ENCODE results near the gene PRMT1. TPM values are rescaled to one million over a fixed set of nuclear protein-coding genes. Genes with fewer than 3 reads are reported as not detected.

The PRMT1 gene
- total RNA-seq, 1 experiment from 2014 or later, result 505 TPM

DNA sequence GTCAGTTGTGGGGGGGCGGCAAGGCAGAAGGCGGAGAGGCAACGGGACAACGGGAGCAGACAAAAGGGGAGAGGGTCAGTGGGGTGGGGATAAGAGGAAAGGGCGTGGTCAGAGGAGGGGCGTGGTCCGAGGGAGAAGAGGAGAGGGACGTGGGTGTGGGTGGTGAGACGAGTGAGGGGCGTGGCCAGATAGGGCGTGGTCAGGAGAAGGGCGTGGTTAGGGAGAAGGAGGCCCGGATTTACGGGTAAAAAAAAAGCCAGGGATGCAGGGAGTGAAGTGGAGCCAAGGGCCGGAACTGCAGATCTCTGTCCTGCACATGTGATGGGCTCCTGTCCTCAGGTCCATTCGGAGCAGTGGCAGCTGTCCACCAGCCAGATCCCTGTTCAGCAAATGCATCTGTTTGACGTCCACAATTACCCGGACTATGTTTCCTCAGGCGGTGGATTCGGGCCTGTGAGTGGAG, 35.4 kb downstream of the PRMT1 start:
- Histone ChIP-seq H3K56ac (ENCODE audit: insufficient read length, low read depth, low read length) (no peak overlapping the region), H3K79me1 (ENCODE audit: insufficient read depth, low read depth, low read length, poor library complexity, severe bottlenecking) (no peaks in the 10 kb centered on the region), H4K91ac (ENCODE audit: insufficient read length, low read depth, low read length) (no peak overlapping the region), H3K9me3 (ENCODE audit: control insufficient read depth, low read depth, low read length) (no peaks in the 10 kb centered on the region), H4K8ac (replicated peaks; ENCODE audit: insufficient read length, low read depth, low read length) (no peak overlapping the region), H2AFZ (ENCODE audit: low read length) (no peak overlapping the region), H3K23me2 (ENCODE audit: insufficient read length, low read depth, low read length, poor library complexity, severe bottlenecking) (no peaks in the 10 kb centered on the region), H2BK15ac (ENCODE audit: low read depth, low read length) (no peak overlapping the region), H3K27me3 (ENCODE audit: insufficient read depth, low read length) (no peaks in the 10 kb centered on the region), H3K9ac (ENCODE audit: extremely low read depth, insufficient read length, low read length) (no peak overlapping the region), H4K5ac (ENCODE audit: insufficient read length, low read depth, low read length) (no peak overlapping the region), H3K23ac (ENCODE audit: insufficient read length, low read depth, low read length) (no peak overlapping the region), H4K20me1 (ENCODE audit: control insufficient read depth, insufficient read depth, insufficient read length) (no peaks in the 10 kb centered on the region), H2AK5ac (ENCODE audit: insufficient read length, low read length) (no peak overlapping the region), H2BK20ac (ENCODE audit: low read depth, low read length, poor library complexity, severe bottlenecking) (no peak overlapping the region), H3K4ac (ENCODE audit: low read depth, low read length) (no peak overlapping the region), H3K4me2 (ENCODE audit: insufficient read depth, insufficient read length, low read length) (no peak overlapping the region), H2BK120ac (ENCODE audit: low read depth, low read length, poor library complexity, severe bottlenecking) (no peak overlapping the region), H3K79me2 (ENCODE audit: insufficient read depth, low read length) (no peaks in the 10 kb centered on the region), H2BK12ac (ENCODE audit: insufficient read length, low read depth, low read length) (no peak overlapping the region), H3K27ac (ENCODE audit: insufficient read length, low read depth, low read length) (no peak overlapping the region), H3K4me1 (ENCODE audit: insufficient read depth, low read length) (no peaks in the 10 kb centered on the region), H3K18ac (ENCODE audit: insufficient read length, low read depth, low read length) (no peak overlapping the region), H2BK5ac (ENCODE audit: insufficient read length, low read length) (no peak overlapping the region), H3K14ac (ENCODE audit: insufficient read depth, low read length) (no peak overlapping the region), H3T11ph (ENCODE audit: low read length) (no peak overlapping the region)
- DNase-seq, result peak; percentile 96
- Mint-ChIP-seq H3K27ac (peak overlapping the region in 1 of 3 experiments; percentile 79; a peak in 1 of 7 replicates), H3K36me3 (ENCODE audit: insufficient read depth in 1 of 3, low read depth in 3 of 3) (peaks cover 36 to 58% (median 53%) of the 10 kb centered on the region in 3 experiments), H3K27me3 (ENCODE audit: low read depth) (peaks cover 2% of the 10 kb centered on the region; the same call in 1 of the 2 replicates), H3K4me1 (peaks cover 0 to 9% of the 10 kb centered on the region in 2 experiments; a peak in 3 of 4 replicates), H3K4me3 (peak overlapping the region in 1 of 2 experiments; percentile 26; a peak in 1 of 5 replicates), H3K9me3 (peaks cover 3% of the 10 kb centered on the region in 2 experiments; a peak in 2 of 5 replicates)
- no CpG with 5 or more reads among the region's 20 CpGs for WGBS (ENCODE audit: extremely low coverage, insufficient read length, low lambda C conversion rate)
- TF ChIP-seq, protein P1, sequence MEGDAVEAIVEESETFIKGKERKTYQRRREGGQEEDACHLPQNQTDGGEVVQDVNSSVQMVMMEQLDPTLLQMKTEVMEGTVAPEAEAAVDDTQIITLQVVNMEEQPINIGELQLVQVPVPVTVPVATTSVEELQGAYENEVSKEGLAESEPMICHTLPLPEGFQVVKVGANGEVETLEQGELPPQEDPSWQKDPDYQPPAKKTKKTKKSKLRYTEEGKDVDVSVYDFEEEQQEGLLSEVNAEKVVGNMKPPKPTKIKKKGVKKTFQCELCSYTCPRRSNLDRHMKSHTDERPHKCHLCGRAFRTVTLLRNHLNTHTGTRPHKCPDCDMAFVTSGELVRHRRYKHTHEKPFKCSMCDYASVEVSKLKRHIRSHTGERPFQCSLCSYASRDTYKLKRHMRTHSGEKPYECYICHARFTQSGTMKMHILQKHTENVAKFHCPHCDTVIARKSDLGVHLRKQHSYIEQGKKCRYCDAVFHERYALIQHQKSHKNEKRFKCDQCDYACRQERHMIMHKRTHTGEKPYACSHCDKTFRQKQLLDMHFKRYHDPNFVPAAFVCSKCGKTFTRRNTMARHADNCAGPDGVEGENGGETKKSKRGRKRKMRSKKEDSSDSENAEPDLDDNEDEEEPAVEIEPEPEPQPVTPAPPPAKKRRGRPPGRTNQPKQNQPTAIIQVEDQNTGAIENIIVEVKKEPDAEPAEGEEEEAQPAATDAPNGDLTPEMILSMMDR (conservative IDR thresholded peaks at IDR 0.05), result no peak

All from H9 (cell line).